22Rv1 (cell line): ENCODE data around the gene LGI2.

Experiments
- CTCF ChIP-seq: fragments of 450-650 bp; IDR thresholded peaks from 2 replicates; pipeline ENCODE4 v1.5.1; 2017; ENCODE audit warnings: mild to moderate bottlenecking
- ZFX ChIP-seq: fragments of 450-650 bp; IDR thresholded peaks from 2 replicates; pipeline ENCODE4 v1.6.1; 2017; ENCODE audit warnings: antibody characterized with exemption, borderline replicate concordance

- TF ChIP-seq CTCF (no peak), ZFX (no peak)
Measured at GRCh38 chr4:25063116-25063515, 32.4 kb upstream of the LGI2 start.
